Measurements from ENCODE around the gene KCNA5.

DNA sequence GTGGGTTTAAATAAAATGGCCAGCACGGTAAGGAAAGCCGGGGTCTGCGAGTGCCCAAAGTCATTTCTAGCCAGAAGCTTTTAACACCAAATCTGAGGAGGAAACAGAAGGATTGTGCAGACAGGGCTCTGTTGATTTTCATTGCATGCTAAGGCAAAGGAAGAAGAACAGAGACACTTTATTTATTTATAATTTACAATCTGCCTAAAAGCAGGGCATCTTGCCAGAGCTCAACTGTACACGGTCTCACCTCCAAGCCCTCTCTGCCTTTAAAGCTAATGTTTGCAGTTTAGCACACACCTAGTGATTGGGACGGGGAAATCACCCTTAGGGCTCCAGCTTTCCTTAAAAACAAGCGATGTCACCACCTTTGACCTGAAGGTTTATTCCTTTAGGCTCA lies 4.0 kb downstream of the KCNA5 start:
- no peak for TF ChIP-seq EZH2phosphoT487 (IDR thresholded peaks at IDR 0.05; ENCODE audit: low read depth)
- TF ChIP-seq, protein P1, sequence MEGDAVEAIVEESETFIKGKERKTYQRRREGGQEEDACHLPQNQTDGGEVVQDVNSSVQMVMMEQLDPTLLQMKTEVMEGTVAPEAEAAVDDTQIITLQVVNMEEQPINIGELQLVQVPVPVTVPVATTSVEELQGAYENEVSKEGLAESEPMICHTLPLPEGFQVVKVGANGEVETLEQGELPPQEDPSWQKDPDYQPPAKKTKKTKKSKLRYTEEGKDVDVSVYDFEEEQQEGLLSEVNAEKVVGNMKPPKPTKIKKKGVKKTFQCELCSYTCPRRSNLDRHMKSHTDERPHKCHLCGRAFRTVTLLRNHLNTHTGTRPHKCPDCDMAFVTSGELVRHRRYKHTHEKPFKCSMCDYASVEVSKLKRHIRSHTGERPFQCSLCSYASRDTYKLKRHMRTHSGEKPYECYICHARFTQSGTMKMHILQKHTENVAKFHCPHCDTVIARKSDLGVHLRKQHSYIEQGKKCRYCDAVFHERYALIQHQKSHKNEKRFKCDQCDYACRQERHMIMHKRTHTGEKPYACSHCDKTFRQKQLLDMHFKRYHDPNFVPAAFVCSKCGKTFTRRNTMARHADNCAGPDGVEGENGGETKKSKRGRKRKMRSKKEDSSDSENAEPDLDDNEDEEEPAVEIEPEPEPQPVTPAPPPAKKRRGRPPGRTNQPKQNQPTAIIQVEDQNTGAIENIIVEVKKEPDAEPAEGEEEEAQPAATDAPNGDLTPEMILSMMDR (IDR thresholded peaks at IDR 0.05; ENCODE audit: low read depth, low read length): no peak
